CD4-positive, alpha-beta T cell (primary cell): Measurements from ENCODE around the gene SPATS2L. TPM values are rescaled to one million over a fixed set of nuclear protein-coding genes. Genes with fewer than 3 reads are reported as not detected.
A peak's percentile ranks its signal among the peaks of the same experiment; 100 is the strongest.

ENCODE experiments used
- ATAC-seq: fragments of 200-7000 bp; cut with Tn5 transposase; one replicate; pipeline ENCODE4 v1.10.0; 2022; ENCODE audit warnings: mild to moderate bottlenecking; ENCODE audit not compliant: poor library complexity
- CTCF ChIA-PET: fragments of 350-600 bp; sonication (Branson Sonifier 250); formaldehyde crosslinking; loops from one replicate; lab custom pipeline; 2021; ENCODE audit warnings: antibody characterized with exemption, inconsistent platforms; lab: Charles Lee
- POLR2A ChIA-PET: fragments of 350-600 bp; sonication (Branson Sonifier 250); formaldehyde crosslinking; loops from one replicate; lab custom pipeline; 2021; ENCODE audit warnings: antibody characterized with exemption, inconsistent platforms; lab: Charles Lee
- DNase-seq, 14 experiments: peaks; one replicate each; pipeline ENCODE4 v3.0.0-alpha.2; 2013 to 2020; ENCODE audit warnings: mixed read lengths in 2 of 14
- H3K27ac ChIP-seq, 2 donors: one replicate each; pipeline versions ENCODE4 v1.5.1 to v1.7.0; 2013; ENCODE audit warnings: low read length in 2 of 2, low read depth in 1 of 2, mild to moderate bottlenecking in 1 of 2
- H3K27me3 ChIP-seq, 2 experiments: 1 replicate in 1 of 2; 2 replicates in 1 of 2; pipeline versions ENCODE4 v1.6.1 to v1.7.0; 2013; ENCODE audit warnings: low read length in 2 of 2, control low read depth in 1 of 2, mild to moderate bottlenecking in 1 of 2, moderate library complexity in 1 of 2; ENCODE audit not compliant: insufficient read depth in 2 of 2, control insufficient read depth in 1 of 2
- H3K36me3 ChIP-seq: one replicate; pipeline ENCODE4 v1.6.1; 2013; ENCODE audit warnings: low read length, control low read depth; ENCODE audit not compliant: insufficient read depth
- H3K4me1 ChIP-seq: one replicate; pipeline ENCODE4 v1.6.1; 2013; ENCODE audit warnings: low read length, control low read depth; ENCODE audit not compliant: insufficient read depth
- H3K4me3 ChIP-seq: one replicate; pipeline ENCODE4 v1.5.1; 2013; ENCODE audit warnings: mild to moderate bottlenecking, low read length, moderate library complexity
- H3K9me3 ChIP-seq, 2 experiments: 1 replicate in 1 of 2; 2 replicates in 1 of 2; pipeline versions ENCODE4 v1.6.1 to v1.7.0; 2013; ENCODE audit warnings: low read length in 2 of 2, mild to moderate bottlenecking in 2 of 2, control low read depth in 1 of 2, moderate library complexity in 1 of 2; ENCODE audit not compliant: control insufficient read depth in 1 of 2, insufficient read depth in 1 of 2
- H3K27ac Mint-ChIP-seq: one replicate; pipeline ENCODE4 v1.8.0; 2020; ENCODE audit warnings: mixed read lengths
- H3K27me3 Mint-ChIP-seq: one replicate; pipeline ENCODE4 v1.8.0; 2021; ENCODE audit warnings: mixed read lengths
- H3K36me3 Mint-ChIP-seq: one replicate; pipeline ENCODE4 v1.8.0; 2021; ENCODE audit warnings: low read depth, mixed read lengths
- H3K4me1 Mint-ChIP-seq: one replicate; pipeline ENCODE4 v1.8.0; 2021; ENCODE audit warnings: low read depth, mixed read lengths
- H3K4me3 Mint-ChIP-seq: one replicate; pipeline ENCODE4 v1.8.0; 2020; ENCODE audit warnings: mild to moderate bottlenecking, mixed read lengths
- H3K9me3 Mint-ChIP-seq: one replicate; pipeline ENCODE4 v1.8.0; 2020; ENCODE audit warnings: mixed read lengths
- intact Hi-C, 2 experiments: fragments of 100-400 bp; cut with DNase I in 1 of 2; cut with micrococcal nuclease in 1 of 2; formaldehyde crosslinking; loops; one replicate each; pipeline versions ENCODE4 v1.15.1 to v1.9.0; 2023 to 2025; cut with DNase I, micrococcal nuclease
- total RNA-seq, 174 experiments: library from RNA in 2 of 174; stranded (reverse) in 2 of 174; gene quantifications; one replicate each; pipeline ENCODE4 v1.2.3 and lab custom pipeline; 2021 to 2026
- TF ChIP-seq, protein P1 (sequence below): fragments of 200-600 bp; IDR thresholded peaks from one replicate; pipeline ENCODE4 v1.8.0; 2022; ENCODE audit warnings: antibody characterized with exemption, mild to moderate bottlenecking

The SPATS2L gene
- total RNA-seq, 2 experiments from 2014 or later, result 4.0 to 4.4 TPM

GRCh38 chr2:200467806-200468681, 161.6 kb downstream of the SPATS2L start:
- POLR2A ChIA-PET, result interaction anchor here (0.6 to 2.6 kb wide), 15 partner anchors 9 to 488 kb away, joined by 3 to 15 read pairs (median 4); partner anchors contain the start of gene KCTD18
- TF ChIP-seq, protein P1, sequence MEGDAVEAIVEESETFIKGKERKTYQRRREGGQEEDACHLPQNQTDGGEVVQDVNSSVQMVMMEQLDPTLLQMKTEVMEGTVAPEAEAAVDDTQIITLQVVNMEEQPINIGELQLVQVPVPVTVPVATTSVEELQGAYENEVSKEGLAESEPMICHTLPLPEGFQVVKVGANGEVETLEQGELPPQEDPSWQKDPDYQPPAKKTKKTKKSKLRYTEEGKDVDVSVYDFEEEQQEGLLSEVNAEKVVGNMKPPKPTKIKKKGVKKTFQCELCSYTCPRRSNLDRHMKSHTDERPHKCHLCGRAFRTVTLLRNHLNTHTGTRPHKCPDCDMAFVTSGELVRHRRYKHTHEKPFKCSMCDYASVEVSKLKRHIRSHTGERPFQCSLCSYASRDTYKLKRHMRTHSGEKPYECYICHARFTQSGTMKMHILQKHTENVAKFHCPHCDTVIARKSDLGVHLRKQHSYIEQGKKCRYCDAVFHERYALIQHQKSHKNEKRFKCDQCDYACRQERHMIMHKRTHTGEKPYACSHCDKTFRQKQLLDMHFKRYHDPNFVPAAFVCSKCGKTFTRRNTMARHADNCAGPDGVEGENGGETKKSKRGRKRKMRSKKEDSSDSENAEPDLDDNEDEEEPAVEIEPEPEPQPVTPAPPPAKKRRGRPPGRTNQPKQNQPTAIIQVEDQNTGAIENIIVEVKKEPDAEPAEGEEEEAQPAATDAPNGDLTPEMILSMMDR, result no peak
- peak in 9 of 14 experiments; percentile 13 to 74 (median 44) for DNase-seq
- H3K4me3 Mint-ChIP-seq, result peak overlapping the region; percentile 81
- peak; percentile 47 for ATAC-seq
- CTCF ChIA-PET, result interaction anchor here (2.3 kb wide), 1 partner anchor 488 kb away, joined by 8 read pairs; no protein-coding TSS in a partner anchor
- intact Hi-C loops, result loop anchor here in 1 of 2 experiments (10.0 kb wide), 1 partner anchor 93 kb away; no protein-coding TSS in a partner anchor
- no peaks in the 10 kb centered on the region for H3K36me3 ChIP-seq
- peaks cover 43% of the 10 kb centered on the region for H3K4me1 ChIP-seq
- H3K9me3 ChIP-seq, result no peaks in the 10 kb centered on the region
- peaks cover 46% of the 10 kb centered on the region for H3K4me1 Mint-ChIP-seq
- H3K27ac Mint-ChIP-seq, result peak overlapping the region; percentile 79
- H3K27me3 Mint-ChIP-seq, result no peaks in the 10 kb centered on the region
- no peak overlapping the region for H3K4me3 ChIP-seq
- H3K27ac ChIP-seq, result peak overlapping the region; percentile 37 to 69
- no peaks in the 10 kb centered on the region for H3K9me3 Mint-ChIP-seq
- H3K27me3 ChIP-seq, result no peaks in the 10 kb centered on the region
- no peaks in the 10 kb centered on the region for H3K36me3 Mint-ChIP-seq

DNA sequence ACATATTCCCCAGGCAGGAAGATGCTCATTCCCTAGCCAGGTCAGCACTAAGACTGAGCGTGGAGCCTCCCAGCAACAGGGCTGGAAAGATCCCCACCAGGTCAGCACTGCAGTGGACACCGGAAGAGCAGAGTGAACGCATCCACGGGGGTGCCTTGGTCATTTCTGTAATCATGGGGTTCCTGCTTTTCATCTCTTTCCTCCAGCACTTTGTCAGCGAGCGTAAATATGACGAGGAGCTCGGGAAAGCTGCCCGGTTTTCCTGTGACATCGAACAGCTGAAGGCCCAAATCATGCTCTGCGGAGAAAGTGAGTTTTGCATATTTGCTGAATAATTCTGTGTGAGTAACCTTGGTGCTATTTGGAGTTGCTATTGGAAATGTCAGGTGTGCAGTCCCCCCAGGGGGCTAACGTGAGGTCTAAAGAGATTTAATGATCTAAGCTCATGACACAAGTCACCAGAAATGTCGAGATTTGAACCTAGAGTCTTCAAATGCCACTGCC, 163.3 kb downstream of the SPATS2L start:
- no peaks in the 10 kb centered on the region for H3K27me3 Mint-ChIP-seq
- H3K27me3 ChIP-seq, result no peaks in the 10 kb centered on the region
- POLR2A ChIA-PET, result no interaction called here
- H3K9me3 Mint-ChIP-seq, result no peaks in the 10 kb centered on the region
- no peak for ATAC-seq
- intact Hi-C loops, result loop anchor here (2.0 to 10.0 kb wide), 3 partner anchors 95 to 765 kb away; no protein-coding TSS in a partner anchor
- H3K27ac ChIP-seq, result no peak overlapping the region
- no peak overlapping the region for H3K4me3 Mint-ChIP-seq
- no peaks in the 10 kb centered on the region for H3K9me3 ChIP-seq
- DNase-seq, result no peak
- no peaks in the 10 kb centered on the region for H3K36me3 ChIP-seq
- H3K4me1 Mint-ChIP-seq, result peaks cover 40% of the 10 kb centered on the region
- peaks cover 43% of the 10 kb centered on the region for H3K4me1 ChIP-seq
- TF ChIP-seq, protein P1, result no peak
- H3K4me3 ChIP-seq, result no peak overlapping the region
- CTCF ChIA-PET, result interaction anchor here (0.8 kb wide), 1 partner anchor 490 kb away, joined by 3 read pairs; no protein-coding TSS in a partner anchor
- H3K27ac Mint-ChIP-seq, result no peak overlapping the region
- H3K36me3 Mint-ChIP-seq, result no peaks in the 10 kb centered on the region

GRCh38 chr2:200470230-200470629, 163.7 kb downstream of the SPATS2L start:
- H3K27ac ChIP-seq, result no peak overlapping the region
- intact Hi-C loops, result loop anchor here in 1 of 2 experiments (2.0 to 10.0 kb wide), 2 partner anchors 489 to 765 kb away; no protein-coding TSS in a partner anchor
- Mint-ChIP-seq H3K27me3 (no peaks in the 10 kb centered on the region), H3K4me1 (peaks cover 40% of the 10 kb centered on the region), H3K4me3 (no peak overlapping the region), H3K36me3 (no peaks in the 10 kb centered on the region), H3K27ac (no peak overlapping the region), H3K9me3 (no peaks in the 10 kb centered on the region)
- ATAC-seq, result no peak
- ChIA-PET POLR2A (no interaction called here), CTCF (no interaction called here)
- H3K4me1 ChIP-seq, result peaks cover 40% of the 10 kb centered on the region
- no peak for DNase-seq
- H3K27me3 ChIP-seq, result no peaks in the 10 kb centered on the region
- no peaks in the 10 kb centered on the region for H3K36me3 ChIP-seq
- no peak overlapping the region for H3K4me3 ChIP-seq
- TF ChIP-seq, protein P1, result no peak
- no peaks in the 10 kb centered on the region for H3K9me3 ChIP-seq
